ENCODE measurements around the gene USP46. TPM values are rescaled to one million over a fixed set of nuclear protein-coding genes. Genes with fewer than 3 reads are reported as not detected.
A peak's percentile ranks its signal among the peaks of the same experiment; 100 is the strongest.

Gene USP46
- total RNA-seq, 1 donor from 2014 or later = 15.4 TPM

- Histone ChIP-seq H3K36me3 (no peaks in the 10 kb centered on the region), H3K4me1 (peaks cover 14% of the 10 kb centered on the region), H3K4me3 (no peak overlapping the region), H3K9me3 (no peaks in the 10 kb centered on the region), H3K27me3 (no peaks in the 10 kb centered on the region), H3K27ac (peak overlapping the region; percentile 21)
- intact Hi-C loops (cut with DNase I) = no loop called here
- TF ChIP-seq CTCF (IDR thresholded peaks at IDR 0.05) = no peak
- no peak for DNase-seq
- no peak for ATAC-seq
These were observed 18.1 kb downstream of the USP46 start for GRCh38 chr4:52640808-52641565.

GRCh38 chr4:52638717-52639116 is 20.4 kb downstream of the USP46 start:
- peak; percentile 55 for ATAC-seq
- no peak overlapping the region for H3K4me3 ChIP-seq
- no peaks in the 10 kb centered on the region for H3K9me3 ChIP-seq
- H3K27me3 ChIP-seq = no peaks in the 10 kb centered on the region
- intact Hi-C loops (cut with DNase I) = no loop called here
- no peak for TF ChIP-seq CTCF (IDR thresholded peaks at IDR 0.05)
- H3K36me3 ChIP-seq = no peaks in the 10 kb centered on the region
- no peak overlapping the region for H3K27ac ChIP-seq
- no peak for DNase-seq
- H3K4me1 ChIP-seq = peaks cover 9% of the 10 kb centered on the region

- TF ChIP-seq CTCF (IDR thresholded peaks at IDR 0.05) = no peak
- intact Hi-C loops (cut with DNase I) = no loop called here
- ATAC-seq (no peak), DNase-seq (no peak)
- Histone ChIP-seq H3K9me3 (no peaks in the 10 kb centered on the region), H3K27ac (no peak overlapping the region), H3K27me3 (no peaks in the 10 kb centered on the region), H3K36me3 (no peaks in the 10 kb centered on the region), H3K4me1 (peaks cover 6% of the 10 kb centered on the region), H3K4me3 (no peak overlapping the region)
These were observed 22.0 kb downstream of the USP46 start for GRCh38 chr4:52637116-52637515.

GRCh38 chr4:52635560-52635959 is 23.5 kb downstream of the USP46 start:
- ATAC-seq = no peak
- no peak for TF ChIP-seq CTCF (IDR thresholded peaks at IDR 0.05)
- DNase-seq = no peak
- H3K27ac ChIP-seq = no peak overlapping the region
- no peaks in the 10 kb centered on the region for H3K27me3 ChIP-seq
- intact Hi-C loops (cut with DNase I) = no loop called here
- H3K4me3 ChIP-seq = no peak overlapping the region
- H3K36me3 ChIP-seq = no peaks in the 10 kb centered on the region
- no peaks in the 10 kb centered on the region for H3K4me1 ChIP-seq
- no peaks in the 10 kb centered on the region for H3K9me3 ChIP-seq

DNA sequence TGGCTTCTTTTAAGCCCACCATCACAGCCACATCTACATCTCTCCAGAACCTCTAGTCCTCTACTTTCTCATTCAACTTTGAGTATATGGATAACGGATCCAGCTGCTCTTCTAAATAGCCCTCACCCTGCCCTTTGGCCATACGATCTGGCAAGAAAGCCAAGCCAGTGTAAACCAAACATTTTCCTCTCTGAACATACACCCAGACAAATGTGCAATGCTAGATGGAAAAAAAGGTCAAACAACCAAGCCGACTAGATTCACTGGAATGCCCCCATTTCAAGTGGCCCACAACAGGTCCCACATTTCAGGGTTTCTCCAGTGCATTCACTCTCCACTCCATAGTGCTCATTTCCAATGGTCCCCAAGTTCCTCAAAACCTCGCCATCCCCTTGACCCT is 24.0 kb downstream of the USP46 start:
- TF ChIP-seq CTCF (IDR thresholded peaks at IDR 0.05) = no peak

More for the DNA sequence above, 24.0 kb downstream of the USP46 start:
- no peak overlapping the region for H3K27ac ChIP-seq
- H3K27me3 ChIP-seq = no peaks in the 10 kb centered on the region
- ATAC-seq = no peak
- H3K4me3 ChIP-seq = no peak overlapping the region
- H3K9me3 ChIP-seq = no peaks in the 10 kb centered on the region
- intact Hi-C loops (cut with DNase I) = no loop called here
- H3K36me3 ChIP-seq = no peaks in the 10 kb centered on the region
- no peak for DNase-seq
- no peaks in the 10 kb centered on the region for H3K4me1 ChIP-seq
